Neutrophil (primary cell): ENCODE results near the gene CLEC2D.
"Not testable (repeated sequence)": the region's sequence is repeated elsewhere in the genome, so short reads cannot be mapped to it uniquely, and the experiment has no call there.

Experiments
- H3K27ac ChIP-seq: fragments of 200-600 bp; sonication (generic); 2 replicates; pipeline ENCODE4 v1.5.1; 2016; ENCODE audit warnings: mild to moderate bottlenecking, moderate library complexity
- H3K27me3 ChIP-seq: fragments of 200-600 bp; sonication (generic); 2 replicates; pipeline ENCODE4 v1.6.0; 2016; ENCODE audit warnings: mild to moderate bottlenecking
- H3K36me3 ChIP-seq: fragments of 200-600 bp; sonication (generic); 2 replicates; pipeline ENCODE4 v1.5.1; 2017
- H3K4me1 ChIP-seq, 2 experiments: fragments of 200-600 bp in 1 of 2; sonication (generic) in 1 of 2; 1 replicate in 1 of 2; 2 replicates in 1 of 2; pipeline versions ENCODE4 v1.5.1 to v1.6.1; 2013 to 2016; ENCODE audit warnings: low read depth in 1 of 2, low read length in 1 of 2, mild to moderate bottlenecking in 1 of 2, moderate library complexity in 1 of 2; ENCODE audit not compliant: control insufficient read depth in 1 of 2, insufficient read depth in 1 of 2
- H3K4me3 ChIP-seq, 2 experiments: fragments of 200-600 bp in 1 of 2; sonication (generic) in 1 of 2; 1 replicate in 1 of 2; 2 replicates in 1 of 2; pipeline ENCODE4 v1.5.1; 2013 to 2016; ENCODE audit warnings: low read depth in 1 of 2, low read length in 1 of 2, mild to moderate bottlenecking in 1 of 2, moderate library complexity in 1 of 2
- H3K9me3 ChIP-seq: fragments of 200-600 bp; sonication (generic); 2 replicates; pipeline ENCODE4 v1.5.1; 2016
- CTCF ChIP-seq: fragments of 200-600 bp; sonication (generic); IDR thresholded peaks from 2 replicates; pipeline ENCODE4 v1.5.1; 2016; ENCODE audit warnings: antibody characterized with exemption

CLEC2D gene

GRCh38 chr12:9661720-9662119 is 7.8 kb upstream of the CLEC2D start:
- Histone ChIP-seq H3K4me3 (no peak overlapping the region), H3K36me3 (peaks cover 84% of the 10 kb centered on the region), H3K4me1 (peaks cover 4 to 13% of the 10 kb centered on the region in 2 experiments), H3K9me3 (no peaks in the 10 kb centered on the region), H3K27me3 (no peaks in the 10 kb centered on the region), H3K27ac (no peak overlapping the region)
- no peak for TF ChIP-seq CTCF

GRCh38 chr12:9662488-9662887 is 7.0 kb upstream of the CLEC2D start:
- H3K27me3 ChIP-seq, result no peaks in the 10 kb centered on the region
- no peak for TF ChIP-seq CTCF
- H3K4me1 ChIP-seq, result peaks cover 4 to 13% of the 10 kb centered on the region in 2 experiments
- H3K36me3 ChIP-seq, result peaks cover 84% of the 10 kb centered on the region
- H3K4me3 ChIP-seq, result no peak overlapping the region
- H3K9me3 ChIP-seq, result no peaks in the 10 kb centered on the region
- H3K27ac ChIP-seq, result no peak overlapping the region

DNA sequence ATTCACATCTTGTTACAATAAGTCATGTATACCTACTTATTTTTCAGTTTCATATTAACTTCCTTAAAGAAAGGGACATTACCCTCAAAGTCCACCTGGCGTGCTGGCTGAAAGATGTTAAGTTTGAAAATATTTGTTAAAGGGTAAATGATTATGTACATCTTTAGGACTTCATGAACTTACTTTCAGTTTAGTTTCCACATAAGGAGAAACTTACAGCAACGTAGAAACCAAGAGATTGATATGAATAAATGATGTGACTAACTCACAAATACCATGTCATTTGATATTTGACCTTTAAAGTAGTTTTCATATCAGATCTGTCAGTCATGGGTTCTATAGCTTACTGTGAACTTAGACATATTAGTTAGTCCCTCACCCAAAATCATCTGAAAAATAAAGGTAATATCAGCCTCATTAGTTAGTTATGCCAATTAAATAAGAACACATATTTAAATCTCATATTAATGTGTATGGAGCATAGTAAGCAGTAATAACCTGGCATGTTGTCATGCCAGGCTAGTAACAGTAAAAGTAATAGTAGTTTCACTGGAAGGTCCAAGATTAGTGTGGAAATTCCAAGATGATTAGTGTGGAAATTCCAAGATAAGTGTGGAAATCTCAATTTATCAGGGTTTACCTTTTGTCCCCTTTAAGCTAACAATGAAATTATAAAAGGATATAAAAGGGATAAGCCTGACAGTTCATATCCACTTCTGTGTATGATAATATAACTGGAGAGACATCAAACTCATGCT is 1.9 kb upstream of the CLEC2D start:
- Histone ChIP-seq H3K9me3 (no peaks in the 10 kb centered on the region), H3K4me1 (no peaks in the 10 kb centered on the region), H3K4me3 (no peak overlapping the region), H3K36me3 (peaks cover 52% of the 10 kb centered on the region), H3K27me3 (no peaks in the 10 kb centered on the region), H3K27ac (no peak overlapping the region)
- no peak for TF ChIP-seq CTCF

DNA sequence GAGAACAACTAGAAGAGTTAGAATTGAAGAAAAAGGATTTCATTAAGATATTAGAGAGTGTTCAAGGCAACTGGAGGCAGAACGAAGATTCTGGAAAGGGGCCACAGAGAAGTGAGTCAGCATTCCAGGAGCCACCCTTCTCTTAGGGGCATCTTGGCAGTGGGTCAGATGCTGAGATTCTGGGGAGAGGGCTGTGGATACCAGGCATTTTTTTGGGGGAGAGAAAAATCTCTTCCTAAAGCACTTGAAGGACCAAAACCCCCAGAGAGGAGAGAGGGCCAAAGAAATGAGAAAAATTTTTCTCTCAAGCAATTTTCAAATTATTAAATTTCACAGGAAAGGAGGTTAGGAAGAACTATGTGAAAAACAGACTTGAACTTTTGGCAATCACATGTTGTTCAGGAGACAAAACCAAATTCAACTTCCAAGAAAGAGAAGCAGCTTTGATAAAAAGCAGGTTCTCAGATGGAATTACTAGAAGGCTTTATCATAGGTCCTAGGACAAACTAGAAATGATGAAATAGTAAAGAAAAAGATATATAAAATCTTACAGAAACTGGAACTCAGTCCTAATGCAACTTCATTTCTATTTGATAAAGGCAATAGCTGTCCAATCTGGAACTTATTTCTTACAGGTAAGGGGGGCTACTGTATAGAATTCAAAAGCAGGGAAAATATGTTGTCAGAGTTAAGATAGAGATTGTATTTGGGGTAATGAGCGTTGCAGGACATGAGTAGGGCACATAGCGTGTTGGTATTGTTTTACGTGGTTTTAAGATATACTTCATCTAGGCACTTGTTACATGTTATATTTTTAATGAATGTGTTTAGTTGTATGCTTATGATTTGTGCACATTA is 1.1 kb upstream of the CLEC2D start:
- no peak for TF ChIP-seq CTCF
- Histone ChIP-seq H3K4me1 (no peaks in the 10 kb centered on the region), H3K27me3 (no peaks in the 10 kb centered on the region), H3K4me3 (no peak overlapping the region), H3K9me3 (no peaks in the 10 kb centered on the region), H3K27ac (no peak overlapping the region), H3K36me3 (peaks cover 45% of the 10 kb centered on the region)

DNA sequence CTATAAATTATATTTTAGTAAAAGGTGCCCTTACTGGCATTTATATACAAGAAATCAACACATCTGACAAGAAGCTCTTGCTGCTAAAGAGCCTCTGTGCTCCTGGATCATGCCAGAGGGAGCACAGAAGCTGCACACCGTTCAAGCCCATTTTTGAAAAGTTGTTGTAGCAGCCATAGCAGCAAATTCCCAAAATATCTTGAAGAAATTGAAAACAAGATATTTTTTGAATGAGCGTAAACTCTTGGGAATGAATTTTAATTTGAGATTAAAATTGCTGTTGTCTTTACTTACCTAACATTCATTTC is 540 bp upstream of the CLEC2D start:
- Histone ChIP-seq H3K4me1 (peaks cover 0 to 4% of the 10 kb centered on the region in 2 experiments), H3K36me3 (peaks cover 47% of the 10 kb centered on the region), H3K9me3 (no peaks in the 10 kb centered on the region), H3K4me3 (no peak overlapping the region), H3K27ac (no peak overlapping the region), H3K27me3 (no peaks in the 10 kb centered on the region)
- TF ChIP-seq CTCF, result no peak

GRCh38 chr12:9672340-9672739 is 2.8 kb downstream of the CLEC2D start:
- H3K4me3 ChIP-seq, H3K9me3 ChIP-seq, H3K27ac ChIP-seq, H3K4me1 ChIP-seq, H3K27me3 ChIP-seq: not testable (repeated sequence)
- H3K36me3 ChIP-seq, result peaks cover 26% of the 10 kb centered on the region
